ENCODE data around the gene OR13C4.
"Not testable (repeated sequence)": the region's sequence is repeated elsewhere in the genome, so short reads cannot be mapped to it uniquely, and the experiment has no call there.

OR13C4 gene

DNA sequence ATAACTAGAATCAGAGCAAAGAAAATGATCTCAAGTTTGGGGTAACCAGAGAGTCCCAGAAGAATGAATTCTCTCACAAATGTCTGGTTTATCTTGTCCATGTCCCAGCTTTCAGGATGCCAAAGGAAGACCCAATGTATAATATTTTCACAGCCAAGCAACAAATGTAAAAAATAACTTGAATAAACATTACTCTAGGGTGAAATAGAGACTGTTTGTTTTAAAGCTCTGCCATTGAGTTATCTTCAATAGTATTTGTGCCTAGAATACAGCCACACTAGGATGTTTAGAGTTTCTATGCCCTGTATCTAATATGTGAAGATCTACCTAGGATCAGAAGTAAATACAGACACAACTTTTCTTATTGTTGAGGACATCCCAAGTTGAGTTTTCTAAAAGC lies at the start of gene OR13C4:
Gene OR13C4 (minus strand): TSS at position 101 of the 400 bp plus-strand sequence. CDS start 0 bp downstream, at position 101.
- DNase-seq (ENCODE audit: insufficient read length, low spot score) (no peak), FAIRE-seq (no peak)

DNA sequence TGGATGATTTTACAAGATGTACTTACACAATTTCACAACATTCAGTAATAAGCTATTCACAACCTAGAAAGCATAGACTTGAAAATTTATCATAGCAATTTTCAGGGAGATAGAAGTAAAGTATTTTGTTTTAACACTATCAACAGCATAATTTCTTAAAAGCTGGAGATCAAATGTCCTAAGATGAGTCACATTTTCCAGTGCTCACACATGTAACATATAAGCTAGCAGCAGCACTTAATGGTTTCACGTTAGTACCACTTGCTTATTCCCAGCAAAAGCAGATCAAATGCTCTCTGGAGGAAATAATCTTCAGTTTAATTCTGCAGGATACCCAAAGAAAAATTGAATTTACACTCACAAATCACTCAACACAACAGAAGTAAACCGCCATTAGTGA lies 48.4 kb upstream of the OR13C4 start:
- FAIRE-seq = no peak
- no peak for DNase-seq (ENCODE audit: insufficient read length, low spot score)

DNA sequence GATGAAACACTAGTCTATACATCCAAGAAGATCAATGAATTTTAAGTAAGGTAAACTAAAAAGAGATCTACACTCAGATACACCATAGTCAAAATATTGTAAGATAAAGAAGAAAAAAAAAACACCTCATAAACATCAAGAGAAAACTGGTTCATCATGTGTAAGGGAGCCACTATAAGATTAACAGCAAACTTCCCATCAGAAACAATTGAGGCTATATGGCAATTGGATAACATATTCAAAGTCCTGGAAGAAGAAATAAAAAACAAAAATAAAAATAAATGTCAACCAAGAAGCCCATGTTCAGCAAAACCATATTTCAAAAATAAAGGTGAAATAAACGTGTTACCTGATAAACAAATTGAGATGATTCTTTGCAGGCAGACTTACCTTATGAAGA lies 45.6 kb upstream of the OR13C4 start:
- no peak for DNase-seq (ENCODE audit: insufficient read length, low spot score)

DNA sequence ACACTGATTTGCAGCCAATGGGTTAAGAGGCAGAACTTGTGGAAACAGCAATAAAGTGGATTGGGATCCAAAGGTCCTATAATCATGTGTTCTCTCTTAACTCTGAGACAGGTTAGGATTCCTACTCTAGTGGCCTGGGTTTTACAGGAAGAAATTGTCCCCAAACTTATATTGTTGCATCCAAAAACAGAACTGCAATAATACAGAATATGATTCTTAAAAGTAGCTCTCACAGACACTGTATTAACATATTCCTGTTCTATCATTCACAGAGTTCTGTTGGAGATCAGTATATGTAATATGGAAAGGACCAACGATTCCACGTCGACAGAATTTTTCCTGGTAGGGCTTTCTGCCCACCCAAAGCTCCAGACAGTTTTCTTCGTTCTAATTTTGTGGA lies 41.9 kb upstream of the OR13C4 start, which contains the start of gene OR13C8:
Gene OR13C8 (plus strand): TSS at position 301 of the 400 bp plus-strand sequence. CDS start 0 bp downstream, at position 301.
- no peak for FAIRE-seq
- no peak for DNase-seq (ENCODE audit: insufficient read length, low spot score)

More for the DNA sequence above, 45.6 kb upstream of the OR13C4 start:
- no peak for FAIRE-seq

DNA sequence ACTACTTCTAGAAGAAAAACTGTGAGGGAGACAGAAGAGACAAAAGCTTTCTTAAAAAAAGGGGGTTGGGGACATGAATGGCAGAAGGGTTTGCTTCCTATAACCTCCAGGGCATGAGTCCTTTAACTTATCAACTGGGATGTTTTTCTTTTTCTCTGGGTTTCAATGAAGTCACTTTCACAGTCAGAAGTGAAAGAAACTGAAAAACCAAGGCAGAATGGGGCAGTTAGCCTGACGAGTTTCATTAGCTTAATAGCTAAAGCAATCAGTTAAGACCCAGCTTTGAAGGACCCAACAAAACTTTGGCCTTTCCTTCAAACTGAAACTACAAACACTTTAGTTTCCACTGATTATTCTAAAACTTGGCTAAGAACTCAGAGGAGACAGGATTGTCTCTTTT lies 37.3 kb upstream of the OR13C4 start:
- FAIRE-seq = no peak
- no peak for DNase-seq (ENCODE audit: insufficient read length, low spot score)

DNA sequence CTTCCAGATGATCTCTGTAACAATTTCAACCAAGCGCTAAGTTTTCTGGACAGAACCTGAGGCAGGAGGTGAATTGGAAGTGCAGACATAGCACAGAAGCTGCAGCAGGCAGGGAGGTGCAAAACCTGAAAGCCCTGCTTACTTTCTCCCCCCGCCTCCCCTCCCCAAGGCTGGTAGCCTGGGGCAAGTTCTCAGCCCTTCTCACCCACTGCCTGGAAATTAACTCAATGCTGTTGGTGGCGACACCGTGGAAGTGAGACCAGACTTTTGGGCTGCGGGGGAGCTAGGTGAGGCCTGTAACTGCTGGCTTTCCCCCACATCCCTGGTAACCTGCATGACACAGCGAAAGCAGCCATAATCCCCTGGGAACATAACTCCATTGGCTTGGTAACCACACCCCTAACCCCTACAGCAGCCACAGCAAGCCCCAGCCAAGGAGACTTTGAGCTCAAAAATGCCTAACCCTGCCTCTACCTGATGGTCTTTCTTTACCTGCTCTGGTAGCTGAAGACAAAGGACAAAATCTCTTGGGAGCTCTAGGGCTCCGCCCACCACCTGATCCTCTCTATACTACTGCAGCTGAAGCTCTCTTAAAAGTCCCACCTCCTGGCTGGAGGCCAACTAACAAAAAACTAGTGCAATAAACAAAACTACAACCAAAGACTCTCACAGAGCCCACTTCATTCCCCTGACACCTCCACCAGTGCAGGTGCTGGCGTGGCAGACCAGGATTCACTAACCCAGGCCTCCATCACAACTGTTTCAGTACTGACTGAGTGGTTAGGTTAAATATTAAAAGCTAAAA lies 30.0 kb upstream of the OR13C4 start:
- DNase-seq (ENCODE audit: insufficient read length, low spot score) = no peak
- FAIRE-seq = no peak

DNA sequence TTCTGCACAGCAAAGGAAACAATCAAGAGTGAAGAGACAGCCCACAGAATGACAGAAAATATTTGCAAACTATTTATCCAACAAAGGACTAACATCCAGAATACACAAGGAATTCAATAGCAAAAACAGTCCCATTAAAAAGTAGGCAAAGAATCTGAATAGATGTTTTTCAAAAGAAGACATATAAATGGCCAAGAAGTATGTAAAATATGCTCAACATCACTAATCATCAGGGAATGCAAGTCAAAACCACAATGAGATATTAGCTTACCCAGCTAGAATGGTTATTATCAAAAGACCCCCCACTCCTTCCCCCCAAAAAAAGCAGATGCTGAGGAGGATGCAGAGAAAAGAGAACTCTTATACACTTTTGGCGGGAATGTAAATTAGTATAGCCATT lies 28.5 kb upstream of the OR13C4 start:
- FAIRE-seq = no peak
- no peak for DNase-seq (ENCODE audit: insufficient read length, low spot score)

DNA sequence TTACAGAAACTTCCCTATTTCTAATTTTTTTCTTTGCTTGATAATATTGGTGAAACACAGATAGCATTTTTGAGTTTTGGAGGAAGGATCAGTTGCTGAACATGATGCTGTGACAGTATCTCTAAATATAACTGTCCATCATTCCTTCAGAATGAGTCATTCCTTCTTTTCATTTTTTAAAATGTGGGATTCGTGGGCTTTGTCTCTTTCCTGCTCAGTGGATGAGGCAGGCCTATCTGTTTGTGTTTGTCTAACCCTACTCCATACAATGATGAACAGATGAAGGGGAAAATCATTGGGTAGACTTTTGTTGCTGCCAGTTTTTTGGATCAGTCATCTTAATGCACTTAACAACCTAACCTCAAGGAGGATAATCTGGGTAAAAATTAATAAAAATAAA lies 26.3 kb upstream of the OR13C4 start:
- FAIRE-seq = no peak
- DNase-seq (ENCODE audit: insufficient read length, low spot score) = no peak

DNA sequence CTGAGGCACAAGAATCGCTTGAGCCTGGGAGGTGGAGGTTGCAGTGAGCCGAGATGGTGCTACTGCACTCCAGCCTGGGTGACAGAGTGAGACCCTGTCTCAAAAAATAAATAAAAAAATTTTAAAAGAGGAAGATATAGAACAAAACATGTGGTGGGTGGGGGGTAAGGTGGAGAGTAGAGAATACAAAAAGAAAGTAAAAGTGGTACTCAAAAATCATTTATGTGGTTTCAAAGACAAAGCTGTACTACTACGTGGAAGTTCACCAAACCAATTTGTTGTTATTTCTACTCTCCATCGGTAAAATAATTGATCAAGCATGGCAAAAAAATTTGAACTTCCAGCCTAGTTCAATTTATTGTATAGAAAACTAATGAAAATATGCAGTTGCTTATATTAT lies 17.6 kb upstream of the OR13C4 start:
- DNase-seq (ENCODE audit: insufficient read length, low spot score) (no peak), FAIRE-seq (no peak)

DNA sequence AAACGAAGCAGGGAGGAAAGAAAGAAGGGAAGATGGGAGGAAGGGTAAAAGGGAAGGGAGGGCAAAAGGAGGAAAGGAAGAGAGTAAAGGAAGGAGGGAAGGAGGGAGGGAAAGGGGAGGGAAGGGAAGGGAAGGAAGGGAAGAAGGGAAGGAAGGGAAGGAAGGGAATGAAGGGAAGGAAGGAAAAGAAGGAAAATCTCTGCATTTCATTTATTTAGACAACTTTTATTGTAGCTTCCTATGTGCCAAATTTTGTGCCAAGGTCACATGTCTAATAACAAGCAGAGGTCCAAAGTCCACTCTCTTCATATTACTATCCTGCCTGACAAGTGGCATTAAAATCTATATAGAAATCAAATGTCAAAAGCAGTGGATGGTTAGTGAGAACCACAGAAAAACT lies 12.3 kb upstream of the OR13C4 start:
- FAIRE-seq = no peak
- DNase-seq (ENCODE audit: insufficient read length, low spot score) = no peak

DNA sequence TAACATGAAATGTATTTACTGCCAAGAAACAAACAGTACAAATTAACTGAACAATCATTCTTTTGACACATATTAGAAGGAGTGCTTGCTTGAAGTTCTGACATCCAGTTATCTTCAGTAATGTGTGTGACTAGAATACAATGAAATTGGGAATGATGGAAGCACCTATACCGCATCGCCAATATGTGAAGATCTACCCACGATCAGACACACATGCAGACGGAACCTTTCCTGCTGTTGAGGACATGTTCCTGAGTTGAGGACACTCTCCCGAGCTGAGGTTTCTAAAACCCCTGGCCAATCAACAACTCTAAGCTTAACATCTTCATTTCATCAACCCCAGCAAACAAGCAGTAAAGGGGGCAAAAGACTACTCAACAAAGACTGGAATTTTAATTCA lies 9.7 kb upstream of the OR13C4 start, which contains the start of gene OR13C3:
Gene OR13C3 (minus strand): TSS at position 101 of the 400 bp plus-strand sequence. CDS start 133 bp downstream, outside the sequence.
- FAIRE-seq = no peak

DNA sequence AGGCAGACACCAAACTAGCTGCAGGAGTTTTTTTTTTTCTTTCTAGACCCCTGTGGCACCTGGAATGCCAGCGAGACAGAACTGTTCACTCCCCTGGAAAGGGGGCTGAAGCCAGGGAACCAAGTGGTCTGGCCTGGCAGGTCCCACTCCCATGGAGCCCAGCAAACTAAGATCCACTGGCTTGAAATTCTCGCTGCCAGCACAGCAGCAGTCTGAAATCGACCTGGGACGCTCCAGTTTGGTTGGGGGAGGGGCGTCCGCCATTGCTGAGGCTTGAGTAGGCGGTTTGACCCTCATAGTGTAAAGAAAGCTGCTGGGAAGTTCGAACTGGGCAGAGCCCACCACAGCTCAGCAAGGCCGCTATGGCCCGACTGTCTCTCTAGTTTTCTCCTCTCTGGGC lies 6.8 kb downstream of the OR13C4 start:
- FAIRE-seq; DNase-seq (ENCODE audit: insufficient read length, low spot score): not testable (repeated sequence)

More for the DNA sequence above, 9.7 kb upstream of the OR13C4 start, which contains the start of gene OR13C3:
- DNase-seq (ENCODE audit: insufficient read length, low spot score) = no peak

DNA sequence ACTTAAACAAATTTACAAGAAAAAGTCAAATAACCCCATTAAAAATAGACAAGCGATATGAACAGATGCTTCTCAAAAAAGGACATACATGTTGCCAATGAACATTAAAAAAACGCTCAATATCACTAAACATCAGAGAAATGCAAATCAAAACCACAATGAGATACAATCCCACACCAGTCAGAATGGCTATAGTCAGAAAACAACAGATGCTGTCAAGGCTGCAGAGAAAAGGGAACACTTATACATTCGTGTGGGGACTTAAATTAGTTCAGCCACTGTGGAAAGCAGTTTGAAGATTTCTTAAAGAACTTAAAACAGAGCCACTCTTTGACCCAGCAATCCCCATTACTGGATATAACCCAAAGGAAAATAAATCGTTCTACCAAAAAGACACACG lies 12.1 kb downstream of the OR13C4 start:
- DNase-seq (ENCODE audit: insufficient read length, low spot score) (no peak), FAIRE-seq (no peak)

DNA sequence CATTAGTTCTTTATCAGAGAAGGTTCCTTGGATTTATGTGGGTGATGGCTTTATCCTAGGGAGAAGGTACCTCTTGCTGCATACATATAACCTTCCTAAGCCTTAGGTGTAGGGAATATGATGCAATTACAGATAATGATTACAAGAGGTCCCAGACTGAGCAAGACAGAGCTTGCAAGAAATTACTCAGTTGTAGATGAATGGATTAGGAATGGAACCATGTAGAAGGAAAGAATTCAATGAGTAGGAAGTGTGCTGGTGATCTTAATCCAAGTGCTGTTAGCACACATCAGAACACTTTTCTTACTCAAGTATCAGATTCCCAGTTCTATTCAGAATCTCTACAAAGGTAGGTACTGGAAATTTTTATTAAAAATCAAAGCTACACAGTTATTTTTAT lies 20.4 kb downstream of the OR13C4 start:
- DNase-seq (ENCODE audit: insufficient read length, low spot score) = no peak
- FAIRE-seq = no peak

DNA sequence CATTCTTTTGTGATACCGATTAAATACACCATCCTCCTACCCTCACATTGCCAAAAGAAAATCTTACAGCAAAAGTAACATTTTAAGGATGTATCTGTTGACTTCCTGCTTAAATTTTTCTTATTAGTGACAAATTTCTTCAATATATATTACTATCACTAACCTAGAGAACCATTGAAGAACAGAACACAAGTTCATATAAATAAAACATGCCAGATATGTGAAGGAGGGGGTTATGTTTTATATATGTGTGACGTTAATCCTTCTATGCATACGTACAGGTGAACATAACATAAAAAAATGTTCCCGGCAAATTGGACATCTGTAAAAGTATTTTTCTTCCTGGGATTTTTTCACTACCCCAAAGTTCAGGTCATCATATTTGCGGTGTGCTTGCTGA lies 23.0 kb downstream of the OR13C4 start, which contains the start of gene OR13F1:
Gene OR13F1 (plus strand): TSS at position 301 of the 400 bp plus-strand sequence. CDS start 0 bp downstream, at position 301.
- DNase-seq (ENCODE audit: insufficient read length, low spot score) (no peak), FAIRE-seq (no peak)

DNA sequence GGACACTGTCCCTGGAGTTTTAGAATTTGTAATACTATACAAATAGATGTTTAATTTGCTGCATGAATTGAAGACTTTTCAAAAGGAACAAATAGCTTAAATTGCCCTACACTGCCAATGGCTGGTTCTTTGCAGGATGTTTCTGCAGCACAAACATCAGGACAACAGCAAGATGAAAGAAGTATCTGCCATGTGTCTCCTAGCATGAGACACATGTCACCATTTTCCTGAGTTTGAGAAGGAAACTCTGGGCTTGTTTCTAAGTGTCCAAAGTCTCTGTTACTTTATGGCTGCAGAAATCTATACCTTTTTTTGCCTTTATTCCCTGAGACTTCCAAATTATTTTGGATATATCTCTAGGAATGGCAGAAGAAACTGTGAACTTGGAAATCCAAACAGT lies 23.6 kb downstream of the OR13C4 start:
- DNase-seq (ENCODE audit: insufficient read length, low spot score) (no peak), FAIRE-seq (no peak)

DNA sequence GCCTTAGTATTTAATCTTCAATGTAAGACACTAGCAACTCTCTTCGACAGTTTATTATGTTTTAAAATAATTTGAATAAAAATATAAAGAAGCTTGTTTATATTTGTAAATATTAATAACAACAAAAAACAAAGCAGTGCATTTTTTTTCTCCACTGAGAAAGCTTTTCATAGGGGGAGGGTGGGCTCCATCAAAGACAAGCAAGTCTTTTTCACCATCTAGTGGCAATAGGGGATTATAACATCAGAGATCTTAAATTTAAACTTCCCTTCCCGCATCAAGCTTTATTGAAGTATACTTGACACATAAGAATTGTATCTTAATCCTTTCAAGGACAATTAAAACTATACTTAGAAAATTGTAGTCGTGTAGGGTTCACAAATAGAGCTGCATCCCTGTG lies 32.2 kb downstream of the OR13C4 start:
- DNase-seq (ENCODE audit: insufficient read length, low spot score) (no peak), FAIRE-seq (no peak)

DNA sequence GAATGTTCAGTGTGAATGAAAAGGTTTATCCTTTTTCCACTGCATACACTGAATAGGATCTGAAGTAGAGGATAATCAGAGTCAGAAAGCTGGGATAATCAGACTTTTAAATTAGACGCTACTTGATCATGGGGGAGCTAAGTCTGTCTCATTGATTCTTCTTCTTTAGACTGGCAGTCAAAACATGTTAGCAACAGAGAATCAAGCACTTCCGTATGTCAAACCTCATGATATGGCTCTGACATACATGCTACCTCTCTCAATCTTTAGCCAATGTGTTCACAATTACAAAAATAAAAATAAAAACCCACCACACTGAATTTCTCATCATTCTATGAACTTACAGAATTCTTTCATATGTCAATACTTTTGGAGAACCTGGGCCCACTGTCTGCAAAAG lies 42.0 kb downstream of the OR13C4 start:
- no peak for DNase-seq (ENCODE audit: insufficient read length, low spot score)
- FAIRE-seq = no peak

DNA sequence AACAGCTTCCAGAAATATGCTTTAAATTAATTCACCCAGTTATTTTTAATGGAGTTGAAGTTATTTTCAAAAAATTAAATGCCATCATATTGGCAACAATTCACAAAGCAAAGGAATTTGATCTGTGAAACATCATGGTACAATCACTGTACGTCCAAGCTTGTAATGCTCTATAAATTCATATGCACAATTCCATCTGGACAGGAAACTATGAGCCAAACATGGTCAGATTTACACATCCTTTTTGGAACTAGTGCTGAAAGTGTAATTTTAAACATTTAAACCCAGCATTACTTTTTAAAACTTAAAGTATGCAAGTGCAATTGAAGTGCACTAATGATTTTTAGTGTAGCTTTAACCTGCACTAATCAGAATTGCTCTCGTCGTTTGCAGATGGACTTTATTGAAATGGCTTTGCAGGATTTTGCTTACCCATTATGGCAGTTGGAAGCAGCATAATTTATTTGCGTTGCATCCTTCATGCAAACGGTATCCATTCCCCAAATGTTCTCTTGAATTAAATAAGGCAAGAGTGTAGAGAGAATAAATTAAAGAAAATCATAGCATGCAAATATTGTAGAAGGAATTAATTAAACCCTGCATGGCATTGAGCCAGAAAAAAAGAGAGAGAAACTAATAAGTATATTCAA lies 44.0 kb downstream of the OR13C4 start:
- FAIRE-seq (no peak), DNase-seq (ENCODE audit: insufficient read length, low spot score) (no peak)
